ENCODE data around the gene DSCAML1.

- TF ChIP-seq BACH2 (CRISPR knock-in tag; IDR thresholded peaks at IDR 0.05; ENCODE audit: borderline replicate concordance) (no peak), CREB5 (CRISPR knock-in tag; IDR thresholded peaks at IDR 0.05; ENCODE audit: low read depth) (no peak), CSRNP3 (CRISPR knock-in tag; IDR thresholded peaks at IDR 0.05) (no peak), TCF4 (CRISPR knock-in tag; IDR thresholded peaks at IDR 0.05; ENCODE audit: borderline replicate concordance) (no peak), ZFP30 (CRISPR knock-in tag; IDR thresholded peaks at IDR 0.05) (no peak), ESRRG (CRISPR knock-in tag; IDR thresholded peaks at IDR 0.05) (no peak), POU6F1 (CRISPR knock-in tag; IDR thresholded peaks at IDR 0.05; ENCODE audit: borderline replicate concordance, low read depth) (no peak), ZC3H10 (CRISPR knock-in tag; IDR thresholded peaks at IDR 0.05) (no peak), CSDC2 (CRISPR knock-in tag; IDR thresholded peaks at IDR 0.05) (no peak), RARB (CRISPR knock-in tag; IDR thresholded peaks at IDR 0.05) (no peak), ARNTL (CRISPR knock-in tag; IDR thresholded peaks at IDR 0.05; ENCODE audit: borderline replicate concordance, low read depth) (no peak), ZNF70 (CRISPR knock-in tag; IDR thresholded peaks at IDR 0.05) (no peak)
Observed at GRCh38 chr11:117706322-117706814, 90.6 kb downstream of the DSCAML1 start.

All from SK-N-SH treated with all-trans-retinoic acid at 6 μM for 48 hours (cell line).